Activated CD8-positive, alpha-beta memory T cell treated with anti-CD3 and anti-CD28 coated beads, Interleukin-2, amount 50 U/mL, for 24 hours (primary cell): Measurements from ENCODE around the gene PACS1.
"Not testable (repeated sequence)": the region's sequence is repeated elsewhere in the genome, so short reads cannot be mapped to it uniquely, and the experiment has no call there.

Experiments
- DNase-seq: peaks from one replicate; pipeline ENCODE4 v3.0.0-alpha.2; 2020; ENCODE audit errors: extremely low read depth

PACS1 gene

GRCh38 chr11:66275396-66275795 lies 205.3 kb downstream of the PACS1 start:
- no peak for DNase-seq

GRCh38 chr11:66275984-66276612 lies 206.0 kb downstream of the PACS1 start:
- no peak for DNase-seq

- DNase-seq, result not testable (repeated sequence)
Observed at GRCh38 chr11:66276619-66277018, 206.5 kb downstream of the PACS1 start.

DNA sequence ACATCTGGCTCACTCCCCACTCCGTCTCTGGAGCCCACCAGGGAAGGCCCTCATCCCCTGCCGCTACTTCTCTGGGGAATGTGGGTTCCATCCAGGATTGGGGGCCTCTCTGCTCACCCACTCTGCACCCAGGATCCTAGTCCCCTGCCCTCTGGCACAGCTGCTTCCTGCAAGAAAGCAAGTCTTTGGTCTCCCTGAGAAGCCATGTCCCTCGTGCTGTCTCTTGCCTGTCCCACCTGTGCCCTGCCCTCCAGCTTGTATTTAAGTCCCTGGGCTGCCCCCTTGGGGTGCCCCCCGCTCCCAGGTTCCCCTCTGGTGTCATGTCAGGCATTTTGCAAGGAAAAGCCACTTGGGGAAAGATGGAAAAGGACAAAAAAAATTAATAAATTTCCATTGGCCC lies 207.0 kb downstream of the PACS1 start:
- DNase-seq, result not testable (repeated sequence)

- no peak for DNase-seq
Observed at GRCh38 chr11:66277471-66278362, 207.6 kb downstream of the PACS1 start, which contains the start of gene CNIH2. Gene CNIH2 (plus strand): TSS chr11:66278175. CDS start chr11:66278457, 282 bp downstream.

GRCh38 chr11:66278363-66279091 lies 208.5 kb downstream of the PACS1 start:
- no peak for DNase-seq

- DNase-seq, result no peak
Observed at GRCh38 chr11:66279092-66279734, 209.1 kb downstream of the PACS1 start.

DNA sequence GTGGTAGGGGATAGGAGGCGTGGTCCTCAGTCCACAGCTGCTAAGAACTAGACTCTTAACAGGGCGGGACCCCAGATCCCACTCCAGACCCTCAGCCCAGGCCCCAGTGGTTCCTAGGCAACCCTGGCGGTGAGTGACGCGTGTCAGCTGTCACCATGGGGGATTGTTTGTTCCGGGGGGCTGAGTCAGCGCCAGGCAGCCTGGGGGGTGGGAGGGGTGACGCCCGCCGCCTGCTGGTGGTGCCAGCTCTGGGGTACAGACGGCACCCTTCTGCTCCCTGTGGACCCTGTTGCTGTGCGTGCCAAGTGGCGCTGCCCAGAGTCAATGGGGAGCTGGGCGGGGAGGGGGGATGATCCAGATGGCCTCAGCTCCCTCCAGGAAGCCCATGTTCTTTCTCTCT lies 210.4 kb downstream of the PACS1 start:
- no peak for DNase-seq

DNA sequence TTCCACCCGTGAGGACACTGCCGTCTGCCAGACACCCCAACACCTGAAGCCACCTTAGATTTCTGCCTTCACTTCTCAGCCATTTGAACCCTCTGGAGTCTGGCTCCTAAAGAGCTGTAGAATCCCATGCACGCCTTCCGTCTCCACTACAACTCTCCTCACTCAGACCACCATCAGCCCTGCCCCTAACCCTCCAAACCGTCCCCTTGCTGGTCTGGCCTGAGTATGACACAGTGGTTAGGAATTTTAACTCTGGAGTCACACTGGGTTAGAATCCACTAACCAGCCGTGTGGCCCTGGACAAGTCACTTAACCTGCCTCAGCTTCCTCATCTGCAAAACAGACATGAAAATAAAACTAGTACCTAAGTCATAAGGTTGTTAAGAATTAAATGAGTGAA lies 210.9 kb downstream of the PACS1 start:
- DNase-seq, result no peak

GRCh38 chr11:66281776-66282467 lies 211.8 kb downstream of the PACS1 start:
- DNase-seq, result no peak

- DNase-seq, result peak; percentile 96
Observed at GRCh38 chr11:66282468-66283455, 212.7 kb downstream of the PACS1 start.

DNA sequence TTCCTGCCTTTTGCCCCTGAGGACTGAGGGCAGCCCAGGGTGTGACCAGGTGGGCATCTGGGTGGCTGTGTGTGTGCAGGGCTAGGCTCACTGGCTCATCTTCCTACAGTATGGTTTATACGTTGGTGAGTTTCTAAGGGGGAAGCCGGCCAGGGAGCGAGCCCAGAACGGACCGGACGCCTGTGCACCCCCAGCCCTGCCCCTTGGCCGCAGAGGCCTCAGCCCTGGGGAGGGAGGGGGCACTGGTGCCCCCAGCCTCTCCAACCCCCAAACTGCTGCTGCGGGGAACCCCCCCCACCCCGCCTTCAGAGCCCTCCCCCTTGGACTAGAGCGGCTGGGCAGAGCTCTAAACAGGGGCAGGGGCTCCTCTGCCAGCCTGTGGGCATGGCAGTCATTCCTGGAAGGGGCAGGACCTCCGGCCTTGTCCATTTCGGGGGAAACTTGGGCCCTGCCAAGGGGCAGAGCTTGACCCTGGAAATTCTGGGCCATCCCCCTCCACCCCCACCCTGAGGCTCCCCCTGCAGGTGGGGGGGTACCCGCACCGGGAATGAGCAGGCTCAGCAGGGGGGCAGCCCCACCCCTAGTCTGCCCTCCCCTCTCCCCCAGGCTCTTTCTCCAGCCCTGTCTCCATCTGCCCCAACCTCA lies 213.5 kb downstream of the PACS1 start:
- DNase-seq, result no peak

- no peak for DNase-seq
Observed at GRCh38 chr11:66284526-66285078, 214.5 kb downstream of the PACS1 start.

GRCh38 chr11:66285250-66285947 lies 215.3 kb downstream of the PACS1 start:
- no peak for DNase-seq

DNA sequence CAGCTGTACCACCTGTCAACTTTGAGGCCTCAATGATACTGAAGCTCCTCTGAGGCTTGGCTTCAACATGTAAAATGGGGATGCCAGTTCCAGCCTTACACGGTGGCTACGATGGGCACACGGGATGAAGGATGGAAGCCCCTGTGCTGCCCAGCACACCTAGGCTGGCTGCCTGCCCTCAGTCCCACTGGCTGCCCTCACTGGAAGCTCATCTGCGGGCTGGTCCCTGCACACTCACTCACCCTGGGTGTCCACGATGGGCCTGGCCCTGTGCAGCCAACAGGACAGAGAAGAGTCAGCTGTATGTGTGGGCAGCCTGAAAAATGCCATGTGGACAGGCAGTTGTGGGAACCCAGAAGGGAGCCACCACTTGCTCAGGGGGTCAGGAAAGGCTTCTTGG lies 216.6 kb downstream of the PACS1 start:
- no peak for DNase-seq

GRCh38 chr11:66287211-66287888 lies 217.3 kb downstream of the PACS1 start:
- DNase-seq, result no peak

DNA sequence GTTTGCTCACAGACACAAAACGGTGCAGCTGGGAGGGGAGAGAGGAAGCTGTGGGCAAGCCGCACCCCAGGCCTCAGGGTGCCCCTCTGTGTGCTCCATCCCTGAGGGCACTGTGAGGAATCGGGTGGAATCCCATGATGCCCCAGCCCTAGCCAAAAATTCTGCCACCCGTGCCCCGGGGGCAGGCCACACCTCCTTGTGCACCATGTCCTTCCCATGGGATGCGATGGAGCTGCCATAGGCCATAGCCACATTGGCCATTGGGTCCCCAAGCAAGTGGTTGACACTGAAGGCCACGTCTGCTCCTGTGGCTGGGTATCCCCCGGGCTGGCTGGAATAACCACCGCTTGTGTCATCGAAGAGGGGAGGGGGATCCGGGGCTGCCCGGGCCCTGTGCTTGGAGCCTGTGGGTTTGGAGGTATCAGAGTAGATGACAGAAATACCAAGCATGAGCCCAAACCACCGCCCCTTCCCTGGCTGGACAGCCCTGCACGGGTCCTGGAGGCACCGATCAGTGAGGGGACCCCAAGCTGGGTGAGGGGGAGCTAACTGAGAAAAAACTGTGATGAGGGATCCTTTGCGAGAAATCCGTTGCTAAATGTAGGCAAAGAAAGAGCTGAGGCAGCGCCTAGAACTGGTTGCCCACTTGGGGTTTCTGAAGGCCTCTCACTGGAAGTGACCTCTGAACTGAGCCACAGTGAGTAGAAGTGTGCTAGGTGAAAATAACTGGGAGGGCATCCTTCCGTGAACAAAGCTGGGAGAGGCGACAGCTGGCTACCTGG lies 218.0 kb downstream of the PACS1 start:
- no peak for DNase-seq
